ENCODE results near the gene THUMPD3.

THUMPD3 gene

GRCh38 chr3:9396632-9397331 is 33.9 kb downstream of the THUMPD3 start:
- Histone ChIP-seq H3K4me3 (ENCODE audit: insufficient read depth, low read depth, low read length, poor library complexity, severe bottlenecking) (peak overlapping the region; percentile 69), H3K27me3 (replicated peaks; ENCODE audit: control insufficient read depth, insufficient read depth, low read length, poor library complexity, severe bottlenecking) (no peaks in the 10 kb centered on the region), H3K4me1 (ENCODE audit: control insufficient read depth, insufficient read depth, low read length, poor library complexity, severe bottlenecking) (peaks cover 40% of the 10 kb centered on the region), H3K27ac (ENCODE audit: insufficient read depth, low read length, poor library complexity, severe bottlenecking) (peak overlapping the region; percentile 92), H3K36me3 (ENCODE audit: control insufficient read depth, insufficient read depth, low read length) (peaks cover under 1% of the 10 kb centered on the region), H3K9me3 (ENCODE audit: control insufficient read depth, low read length) (no peaks in the 10 kb centered on the region)
- DNase-seq, result peak; percentile 98 to 99 (median 98)

GRCh38 chr3:9397332-9397905 is 34.6 kb downstream of the THUMPD3 start, which contains the start of gene SETD5:
SETD5 (plus strand) TSS chr3:9397615; CDS start chr3:9428939, 31,324 bp downstream.
- peak within 1 kb of the TSS; percentile 96 for H3K27ac ChIP-seq (ENCODE audit: insufficient read depth, low read length, poor library complexity, severe bottlenecking)
- H3K4me1 ChIP-seq (ENCODE audit: control insufficient read depth, insufficient read depth, low read length, poor library complexity, severe bottlenecking), result peaks cover 37% of the 10 kb centered on the region
- H3K36me3 ChIP-seq (ENCODE audit: control insufficient read depth, insufficient read depth, low read length), result no peaks in the 10 kb centered on the region
- peak within 1 kb of the TSS; percentile 97 for H3K4me3 ChIP-seq (ENCODE audit: insufficient read depth, low read depth, low read length, poor library complexity, severe bottlenecking)
- no peaks in the 10 kb centered on the region for H3K9me3 ChIP-seq (ENCODE audit: control insufficient read depth, low read length)
- H3K27me3 ChIP-seq (replicated peaks; ENCODE audit: control insufficient read depth, insufficient read depth, low read length, poor library complexity, severe bottlenecking), result no peaks in the 10 kb centered on the region
- peak; percentile 99 to 100 (median 99) for DNase-seq

GRCh38 chr3:9397906-9398699 is 35.2 kb downstream of the THUMPD3 start:
- Histone ChIP-seq H3K36me3 (ENCODE audit: control insufficient read depth, insufficient read depth, low read length) (no peaks in the 10 kb centered on the region), H3K27ac (ENCODE audit: insufficient read depth, low read length, poor library complexity, severe bottlenecking) (peak overlapping the region; percentile 96), H3K4me3 (ENCODE audit: insufficient read depth, low read depth, low read length, poor library complexity, severe bottlenecking) (peak overlapping the region; percentile 97), H3K27me3 (replicated peaks; ENCODE audit: control insufficient read depth, insufficient read depth, low read length, poor library complexity, severe bottlenecking) (no peaks in the 10 kb centered on the region), H3K9me3 (ENCODE audit: control insufficient read depth, low read length) (no peaks in the 10 kb centered on the region), H3K4me1 (ENCODE audit: control insufficient read depth, insufficient read depth, low read length, poor library complexity, severe bottlenecking) (peaks cover 31% of the 10 kb centered on the region)
- DNase-seq, result peak in 1 of 3 donors; percentile 21

GRCh38 chr3:9398700-9399336 is 36.0 kb downstream of the THUMPD3 start:
- Histone ChIP-seq H3K27me3 (replicated peaks; ENCODE audit: control insufficient read depth, insufficient read depth, low read length, poor library complexity, severe bottlenecking) (no peaks in the 10 kb centered on the region), H3K27ac (ENCODE audit: insufficient read depth, low read length, poor library complexity, severe bottlenecking) (peak overlapping the region; percentile 96), H3K36me3 (ENCODE audit: control insufficient read depth, insufficient read depth, low read length) (no peaks in the 10 kb centered on the region), H3K4me3 (ENCODE audit: insufficient read depth, low read depth, low read length, poor library complexity, severe bottlenecking) (peak overlapping the region; percentile 97), H3K9me3 (ENCODE audit: control insufficient read depth, low read length) (no peaks in the 10 kb centered on the region), H3K4me1 (ENCODE audit: control insufficient read depth, insufficient read depth, low read length, poor library complexity, severe bottlenecking) (peaks cover 31% of the 10 kb centered on the region)
- peak in 2 of 3 donors; percentile 17 for DNase-seq

- Histone ChIP-seq H3K9me3 (ENCODE audit: control insufficient read depth, low read length) (no peaks in the 10 kb centered on the region), H3K4me1 (ENCODE audit: control insufficient read depth, insufficient read depth, low read length, poor library complexity, severe bottlenecking) (peaks cover 31% of the 10 kb centered on the region)
Measured at GRCh38 chr3:9399337-9399703, 36.5 kb downstream of the THUMPD3 start.

GRCh38 chr3:9399746-9400145 is 36.9 kb downstream of the THUMPD3 start:
- Histone ChIP-seq H3K4me1 (ENCODE audit: control insufficient read depth, insufficient read depth, low read length, poor library complexity, severe bottlenecking) (peaks cover 34% of the 10 kb centered on the region), H3K9me3 (ENCODE audit: control insufficient read depth, low read length) (no peaks in the 10 kb centered on the region), H3K27ac (ENCODE audit: insufficient read depth, low read length, poor library complexity, severe bottlenecking) (peak overlapping the region; percentile 96), H3K36me3 (ENCODE audit: control insufficient read depth, insufficient read depth, low read length) (no peaks in the 10 kb centered on the region), H3K27me3 (replicated peaks; ENCODE audit: control insufficient read depth, insufficient read depth, low read length, poor library complexity, severe bottlenecking) (no peaks in the 10 kb centered on the region), H3K4me3 (ENCODE audit: insufficient read depth, low read depth, low read length, poor library complexity, severe bottlenecking) (peak overlapping the region; percentile 97)
- DNase-seq, result no peak

More at GRCh38 chr3:9399337-9399703, 36.5 kb downstream of the THUMPD3 start:
- no peak for DNase-seq
- Histone ChIP-seq H3K27me3 (replicated peaks; ENCODE audit: control insufficient read depth, insufficient read depth, low read length, poor library complexity, severe bottlenecking) (no peaks in the 10 kb centered on the region), H3K4me3 (ENCODE audit: insufficient read depth, low read depth, low read length, poor library complexity, severe bottlenecking) (peak overlapping the region; percentile 97), H3K36me3 (ENCODE audit: control insufficient read depth, insufficient read depth, low read length) (no peaks in the 10 kb centered on the region), H3K27ac (ENCODE audit: insufficient read depth, low read length, poor library complexity, severe bottlenecking) (peak overlapping the region; percentile 96)

GRCh38 chr3:9400616-9401015 is 37.8 kb downstream of the THUMPD3 start:
- Histone ChIP-seq H3K4me3 (ENCODE audit: insufficient read depth, low read depth, low read length, poor library complexity, severe bottlenecking) (no peak overlapping the region), H3K4me1 (ENCODE audit: control insufficient read depth, insufficient read depth, low read length, poor library complexity, severe bottlenecking) (peaks cover 33% of the 10 kb centered on the region), H3K36me3 (ENCODE audit: control insufficient read depth, insufficient read depth, low read length) (no peaks in the 10 kb centered on the region), H3K27me3 (replicated peaks; ENCODE audit: control insufficient read depth, insufficient read depth, low read length, poor library complexity, severe bottlenecking) (no peaks in the 10 kb centered on the region), H3K9me3 (ENCODE audit: control insufficient read depth, low read length) (no peaks in the 10 kb centered on the region), H3K27ac (ENCODE audit: insufficient read depth, low read length, poor library complexity, severe bottlenecking) (no peak overlapping the region)
- DNase-seq, result no peak

GRCh38 chr3:9401986-9402385 is 39.1 kb downstream of the THUMPD3 start:
- peaks cover 34% of the 10 kb centered on the region for H3K4me1 ChIP-seq (ENCODE audit: control insufficient read depth, insufficient read depth, low read length, poor library complexity, severe bottlenecking)

GRCh38 chr3:9402410-9403228 is 39.8 kb downstream of the THUMPD3 start:
- H3K9me3 ChIP-seq (ENCODE audit: control insufficient read depth, low read length), result no peaks in the 10 kb centered on the region
- H3K36me3 ChIP-seq (ENCODE audit: control insufficient read depth, insufficient read depth, low read length), result no peaks in the 10 kb centered on the region
- no peaks in the 10 kb centered on the region for H3K27me3 ChIP-seq (replicated peaks; ENCODE audit: control insufficient read depth, insufficient read depth, low read length, poor library complexity, severe bottlenecking)
- no peak overlapping the region for H3K27ac ChIP-seq (ENCODE audit: insufficient read depth, low read length, poor library complexity, severe bottlenecking)
- H3K4me3 ChIP-seq (ENCODE audit: insufficient read depth, low read depth, low read length, poor library complexity, severe bottlenecking), result no peak overlapping the region
- H3K4me1 ChIP-seq (ENCODE audit: control insufficient read depth, insufficient read depth, low read length, poor library complexity, severe bottlenecking), result peaks cover 34% of the 10 kb centered on the region
- DNase-seq, result no peak

More at GRCh38 chr3:9401986-9402385, 39.1 kb downstream of the THUMPD3 start:
- Histone ChIP-seq H3K4me3 (ENCODE audit: insufficient read depth, low read depth, low read length, poor library complexity, severe bottlenecking) (no peak overlapping the region), H3K9me3 (ENCODE audit: control insufficient read depth, low read length) (no peaks in the 10 kb centered on the region), H3K27ac (ENCODE audit: insufficient read depth, low read length, poor library complexity, severe bottlenecking) (no peak overlapping the region), H3K36me3 (ENCODE audit: control insufficient read depth, insufficient read depth, low read length) (no peaks in the 10 kb centered on the region), H3K27me3 (replicated peaks; ENCODE audit: control insufficient read depth, insufficient read depth, low read length, poor library complexity, severe bottlenecking) (no peaks in the 10 kb centered on the region)
- DNase-seq, result no peak
